ENCODE data around the gene CELF2.

GRCh38 chr10:11213137-11213536 is 195.5 kb downstream of the CELF2 start:
- TF ChIP-seq CTCF (IDR thresholded peaks at IDR 0.05): no peak
- no peak for TF ChIP-seq POLR2A (IDR thresholded peaks at IDR 0.05)
- TF ChIP-seq EP300 (IDR thresholded peaks at IDR 0.05; ENCODE audit: low read depth): no peak
- peak in 1 of 3 donors; percentile 6 for TF ChIP-seq POLR2AphosphoS5 (IDR thresholded peaks at IDR 0.05)
